Spleen (tissue), 11 donors: ENCODE results near the gene PSMA7. TPM values are rescaled to one million over a fixed set of nuclear protein-coding genes. Genes with fewer than 3 reads are reported as not detected.

Experiments
- DNase-seq: peaks from one replicate; pipeline ENCODE4 v3.0.0-alpha.2; 2020
- H3K27ac ChIP-seq, 8 donors: fragments of 200-600 bp; sonication (generic) in 7 of 8; 1 replicate in 4 of 8; 2 replicates in 4 of 8; pipeline versions ENCODE4 v1.5.0 to v1.8.0; 2016 to 2021; ENCODE audit warnings: inconsistent platforms in 4 of 8, mild to moderate bottlenecking in 4 of 8, moderate library complexity in 1 of 8
- H3K27me3 ChIP-seq, 7 donors: fragments of 200-600 bp; sonication (generic) in 6 of 7; replicated peaks in 1 of 7; 1 replicate in 4 of 7; 2 replicates in 3 of 7; pipeline versions ENCODE4 v1.5.0 to v1.8.0; 2016 to 2021; ENCODE audit warnings: inconsistent platforms in 3 of 7, mild to moderate bottlenecking in 1 of 7
- H3K36me3 ChIP-seq, 6 donors: fragments of 200-600 bp; sonication (generic) in 5 of 6; 1 replicate in 4 of 6; 2 replicates in 2 of 6; pipeline versions ENCODE4 v1.5.0 to v1.8.0; 2016 to 2021; ENCODE audit warnings: inconsistent platforms in 2 of 6
- H3K4me1 ChIP-seq, 6 donors: fragments of 200-600 bp; sonication (generic) in 5 of 6; 1 replicate in 3 of 6; 2 replicates in 3 of 6; pipeline versions ENCODE4 v1.5.0 to v1.8.0; 2016 to 2021; ENCODE audit warnings: inconsistent platforms in 3 of 6
- H3K4me3 ChIP-seq, 8 donors: fragments of 200-600 bp; sonication (generic) in 7 of 8; 1 replicate in 4 of 8; 2 replicates in 4 of 8; pipeline versions ENCODE4 v1.5.0 to v1.8.0; 2016 to 2021; ENCODE audit warnings: inconsistent platforms in 4 of 8, mild to moderate bottlenecking in 4 of 8, moderate library complexity in 2 of 8
- H3K9me3 ChIP-seq, 8 donors: fragments of 200-600 bp; sonication (generic) in 7 of 8; 1 replicate in 4 of 8; 2 replicates in 4 of 8; pipeline versions ENCODE4 v1.5.0 to v1.8.0; 2016 to 2021; ENCODE audit warnings: inconsistent platforms in 4 of 8
- CTCF ChIP-seq, 11 experiments: fragments of 200-600 bp in 7 of 11; fragments of 450-650 bp in 4 of 11; sonication (generic) in 4 of 11; IDR thresholded peaks in 8 of 11; conservative IDR thresholded peaks in 3 of 11; 1 replicate in 7 of 11; 2 replicates in 4 of 11; pipeline versions ENCODE4 v1.4.0 to v1.8.0; 2016 to 2021; ENCODE audit warnings: antibody characterized with exemption in 11 of 11, inconsistent platforms in 4 of 11, mild to moderate bottlenecking in 1 of 11
- POLR2A ChIP-seq, 3 donors: fragments of 450-650 bp; IDR thresholded peaks; one replicate each; pipeline ENCODE4 v1.5.1; 2017; ENCODE audit warnings: antibody characterized with exemption in 3 of 3, mild to moderate bottlenecking in 1 of 3
- POLR2AphosphoS5 ChIP-seq, 3 donors: sonication (generic); formaldehyde crosslinking; IDR thresholded peaks; one replicate each; pipeline ENCODE4 v1.5.1; 2017; ENCODE audit warnings: antibody characterized with exemption in 3 of 3
- WGBS, 5 donors: extraction: QIAGEN DNeasy Blood & Tissue Kit in 3 of 5; methylation state at CpG; one replicate each; pipeline versions ENCODE4 v1.1.5 to v1.1.7; 2013 to 2018; 5-methylcytosine and 5-hydroxymethylcytosine counted together
- intact Hi-C: fragments of 100-400 bp; cut with DNase I; formaldehyde crosslinking; loops from one replicate; pipeline ENCODE4 v1.15.0; 2023; ENCODE audit warnings: low total_unique reads
- polyA plus RNA-seq, 3 donors: library from polyadenylated mRNA; stranded (reverse); fragments of 200-250 nt; gene quantifications; one replicate each; pipeline ENCODE4 v1.2.1, GENCODE V29; 2013
- total RNA-seq, 7 donors: library from RNA; depleted of rRNA in 3 of 7; stranded (reverse); fragments of >200 nt in 3 of 7; fragmentation: NEBNext Ultra II Directional in 4 of 7; extraction: Animal tissue kit (Norgen Biotek cat#: 25700) in 4 of 7; gene quantifications; one replicate each; pipeline versions ENCODE4 v1.1.0 to v1.2.1, GENCODE V29; 2016 to 2021
- donor health status: healthy with polysubstance abuse.
- donor health status: DM: no; HTN: no; CAD: no; lungs with moderate emphysema.
- donor health status: DM: no; HTN: no; CAD: no.
- donor health status: Bipolar disorder and iron deficiency.
- donor health status: healthy.
- donor health status: DM: no; HTN: no; CAD: no.
- donor health status: DM: yes; HTN: yes; CAD: no.

PSMA7 gene
- total and polyA plus RNA-seq, 10 donors = 157 to 281 (median 184) TPM

GRCh38 chr20:62178316-62179161, 35.3 kb upstream of the PSMA7 start:
- peak; percentile 67 for DNase-seq
- H3K9me3 ChIP-seq = no peaks in the 10 kb centered on the region
- H3K4me3 ChIP-seq = no peak overlapping the region
- TF ChIP-seq CTCF (IDR thresholded peaks at IDR 0.05 in 8 of 11, conservative IDR thresholded peaks at IDR 0.05 in 3 of 11) (no peak), POLR2A (IDR thresholded peaks at IDR 0.05) (no peak), POLR2AphosphoS5 (IDR thresholded peaks at IDR 0.05) (no peak)
- 92 to 97% (median 94%) methylated on average over 19 of the region's 19 CpGs for WGBS, 5 donors
- intact Hi-C loops = no loop called here
- H3K27ac ChIP-seq = no peak overlapping the region
- H3K4me1 ChIP-seq = peaks cover 3 to 16% (median 13%) of the 10 kb centered on the region in 6 donors
- no peaks in the 10 kb centered on the region for H3K27me3 ChIP-seq
- H3K36me3 ChIP-seq = peaks cover 0 to 57% (median 23%) of the 10 kb centered on the region in 6 donors

DNA sequence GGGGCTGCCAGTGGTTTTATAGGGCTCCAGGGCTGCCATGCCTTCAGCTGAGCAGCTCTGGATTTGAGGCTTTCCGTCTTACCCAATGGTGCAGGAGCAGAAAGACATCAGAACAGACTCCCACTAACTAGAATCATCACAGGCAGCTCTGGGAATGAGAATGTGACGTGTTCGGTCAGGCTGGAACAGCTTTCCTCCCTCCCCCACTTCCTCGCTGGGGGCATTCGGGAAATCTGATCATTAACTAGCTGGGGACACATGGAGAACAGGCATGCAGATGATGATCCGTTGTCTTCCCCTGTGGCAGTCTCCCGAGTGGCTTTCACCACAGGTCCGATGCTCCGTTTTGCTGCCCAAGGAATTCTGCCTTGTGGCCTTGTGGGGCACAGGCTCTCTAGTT, 34.1 kb upstream of the PSMA7 start:
- intact Hi-C loops = no loop called here
- Histone ChIP-seq H3K27me3 (no peaks in the 10 kb centered on the region), H3K9me3 (no peaks in the 10 kb centered on the region), H3K36me3 (peaks cover 0 to 69% (median 31%) of the 10 kb centered on the region in 6 donors), H3K27ac (no peak overlapping the region), H3K4me3 (no peak overlapping the region), H3K4me1 (peaks cover 0 to 9% (median 8%) of the 10 kb centered on the region in 6 donors)
- DNase-seq = peak; percentile 42
- TF ChIP-seq POLR2AphosphoS5 (IDR thresholded peaks at IDR 0.05) (no peak), CTCF (IDR thresholded peaks at IDR 0.05 in 8 of 11, conservative IDR thresholded peaks at IDR 0.05 in 3 of 11) (no peak), POLR2A (IDR thresholded peaks at IDR 0.05) (no peak)
- 93 to 98% (median 94%) methylated on average over 9 of the region's 9 CpGs for whole genome bisulfite sequencing, 5 donors

DNA sequence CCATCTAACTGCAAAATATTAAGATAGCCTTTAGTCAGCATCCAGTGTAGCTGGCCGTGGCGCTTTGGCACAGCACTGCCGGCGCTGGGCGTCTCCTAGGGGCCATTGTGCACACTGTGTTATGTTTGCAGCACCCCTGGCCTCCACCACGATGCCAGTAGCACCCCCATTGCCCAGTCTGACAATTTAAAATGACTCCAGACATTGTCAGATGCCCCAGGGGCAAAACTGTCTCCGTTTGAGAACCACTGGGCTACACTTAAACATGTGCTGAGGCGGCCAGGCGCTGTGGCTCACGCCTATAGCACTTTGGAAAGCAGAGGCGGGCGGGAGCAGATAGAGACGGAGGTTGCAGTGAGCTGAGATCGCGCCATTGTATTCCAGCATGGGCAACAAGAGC, 33.7 kb upstream of the PSMA7 start:
- Histone ChIP-seq H3K4me1 (peaks cover 0 to 5% (median 3%) of the 10 kb centered on the region in 6 donors), H3K36me3 (peaks cover 0 to 70% (median 32%) of the 10 kb centered on the region in 6 donors), H3K9me3 (no peaks in the 10 kb centered on the region), H3K4me3 (no peak overlapping the region), H3K27me3 (no peaks in the 10 kb centered on the region), H3K27ac (no peak overlapping the region)
- TF ChIP-seq CTCF (IDR thresholded peaks at IDR 0.05 in 8 of 11, conservative IDR thresholded peaks at IDR 0.05 in 3 of 11) (no peak), POLR2A (IDR thresholded peaks at IDR 0.05) (no peak), POLR2AphosphoS5 (IDR thresholded peaks at IDR 0.05) (no peak)
- DNase-seq = peak; percentile 56
- intact Hi-C loops = no loop called here
- WGBS, 5 donors = 93 to 97% (median 95%) methylated on average over 15 of the region's 15 CpGs

DNA sequence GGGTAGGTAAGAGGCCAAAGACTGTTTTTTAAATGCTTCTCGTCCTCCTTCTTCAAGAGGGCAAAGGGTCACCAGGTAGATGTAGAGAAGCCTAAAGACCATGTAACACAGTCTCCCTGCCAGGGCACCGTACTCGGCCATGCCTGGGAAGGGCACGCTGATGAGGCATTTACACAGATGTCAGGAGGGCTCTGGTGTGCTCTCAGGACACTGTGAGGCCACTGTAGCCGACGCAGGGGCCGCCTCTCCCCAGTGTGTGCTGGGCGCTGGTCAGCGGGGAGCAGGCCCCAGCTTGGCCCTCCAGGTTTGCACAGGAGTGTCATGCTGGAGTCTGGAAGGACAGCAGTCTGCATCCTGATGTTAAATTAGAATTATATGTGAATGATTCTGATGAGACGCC, 32.5 kb upstream of the PSMA7 start:
- Histone ChIP-seq H3K36me3 (peaks cover 0 to 70% (median 32%) of the 10 kb centered on the region in 6 donors), H3K9me3 (no peaks in the 10 kb centered on the region), H3K4me3 (no peak overlapping the region), H3K27me3 (no peaks in the 10 kb centered on the region), H3K27ac (no peak overlapping the region), H3K4me1 (no peaks in the 10 kb centered on the region)
- peak; percentile 48 for DNase-seq
- intact Hi-C loops = no loop called here
- WGBS, 5 donors = 95 to 97% (median 96%) methylated on average over 10 of the region's 10 CpGs
- no peak for TF ChIP-seq POLR2A (IDR thresholded peaks at IDR 0.05)
